NB4 (cell line): Measurements from ENCODE around the gene TMEM100.

Source experiments
- DNase-seq: peaks from one replicate; pipeline ENCODE4 v3.0.0; 2010; ENCODE audit warnings: low read depth
- H3K4me3 ChIP-seq: one replicate; pipeline ENCODE4 v1.5.1; 2011; ENCODE audit warnings: mild to moderate bottlenecking, low read depth, low read length, moderate library complexity
- MYC ChIP-seq: IDR thresholded peaks from 2 replicates; pipeline ENCODE4 v1.6.1; 2011; ENCODE audit warnings: low read depth, low read length
- POLR2A ChIP-seq: IDR thresholded peaks from 2 replicates; pipeline ENCODE4 v1.6.1; 2011; ENCODE audit warnings: mild to moderate bottlenecking; ENCODE audit not compliant: insufficient read length; ENCODE audit errors: extremely low read depth
- TF ChIP-seq, protein P1 (sequence below): IDR thresholded peaks from 2 replicates; pipeline ENCODE4 v1.6.1; 2011; ENCODE audit warnings: low read depth, low read length
- TF ChIP-seq, protein P2 (sequence below): IDR thresholded peaks from one replicate; pipeline ENCODE4 v1.5.1; 2012; ENCODE audit warnings: low read depth, low read length

TMEM100 gene

DNA sequence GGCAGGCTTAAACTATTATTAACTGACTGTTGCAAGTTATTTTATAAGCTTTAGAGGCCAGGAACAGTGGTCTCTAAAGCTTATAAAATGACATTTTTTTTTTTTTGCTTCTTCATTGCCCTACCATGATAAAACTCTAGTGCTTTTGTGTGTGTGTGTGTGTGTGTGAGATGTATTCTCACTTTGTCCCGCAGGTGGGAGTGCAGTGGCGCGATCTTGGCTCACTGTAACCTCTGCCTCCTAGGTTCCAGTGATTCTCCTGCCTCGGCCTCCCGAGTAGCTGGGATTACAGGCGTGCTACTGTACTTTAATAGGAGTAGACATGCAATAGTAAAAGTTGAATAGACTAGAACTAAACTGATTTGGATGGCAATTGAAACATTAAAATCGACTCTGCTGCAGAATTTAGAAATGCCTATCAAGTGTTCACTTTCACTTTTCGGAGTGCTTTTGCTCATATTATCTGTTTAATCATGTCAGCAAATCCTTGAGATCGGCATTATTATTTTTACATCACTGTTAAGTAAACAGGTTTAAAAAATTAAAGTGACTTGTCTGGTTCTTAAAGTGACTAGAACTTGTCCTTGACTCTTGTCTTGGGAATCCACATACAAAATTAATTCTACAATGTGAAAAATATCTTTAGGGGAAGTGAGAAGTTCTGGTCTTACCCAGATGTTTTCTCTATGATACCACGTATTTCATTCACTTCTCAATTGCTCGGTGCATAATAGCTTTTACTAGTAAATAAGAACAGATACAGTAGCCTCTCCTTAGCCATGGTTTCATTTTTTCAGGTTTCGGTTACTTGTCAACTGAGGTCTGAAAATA, 19.8 kb upstream of the TMEM100 start:
- DNase-seq = no peak
- TF ChIP-seq, protein P1, sequence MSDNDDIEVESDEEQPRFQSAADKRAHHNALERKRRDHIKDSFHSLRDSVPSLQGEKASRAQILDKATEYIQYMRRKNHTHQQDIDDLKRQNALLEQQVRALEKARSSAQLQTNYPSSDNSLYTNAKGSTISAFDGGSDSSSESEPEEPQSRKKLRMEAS = no peak
- H3K4me3 ChIP-seq = no peak overlapping the region

DNA sequence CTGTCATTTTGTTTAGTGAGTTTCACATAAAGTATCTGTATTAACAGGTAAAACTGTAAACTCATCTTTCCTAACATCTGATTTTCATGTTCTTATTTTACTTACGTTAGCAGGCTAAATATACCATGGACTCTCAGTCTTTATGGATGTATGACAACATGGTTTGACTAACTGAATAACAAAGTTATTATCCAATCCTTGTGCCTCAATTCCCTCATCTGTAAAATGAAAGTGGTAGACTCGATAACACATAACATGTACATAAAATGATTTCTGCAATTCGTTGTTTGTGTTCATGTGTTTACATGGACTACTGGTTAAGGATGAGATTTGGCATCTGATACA, 18.7 kb upstream of the TMEM100 start:
- no peak for DNase-seq
- TF ChIP-seq, protein P1 = no peak
- TF ChIP-seq, protein P2, sequence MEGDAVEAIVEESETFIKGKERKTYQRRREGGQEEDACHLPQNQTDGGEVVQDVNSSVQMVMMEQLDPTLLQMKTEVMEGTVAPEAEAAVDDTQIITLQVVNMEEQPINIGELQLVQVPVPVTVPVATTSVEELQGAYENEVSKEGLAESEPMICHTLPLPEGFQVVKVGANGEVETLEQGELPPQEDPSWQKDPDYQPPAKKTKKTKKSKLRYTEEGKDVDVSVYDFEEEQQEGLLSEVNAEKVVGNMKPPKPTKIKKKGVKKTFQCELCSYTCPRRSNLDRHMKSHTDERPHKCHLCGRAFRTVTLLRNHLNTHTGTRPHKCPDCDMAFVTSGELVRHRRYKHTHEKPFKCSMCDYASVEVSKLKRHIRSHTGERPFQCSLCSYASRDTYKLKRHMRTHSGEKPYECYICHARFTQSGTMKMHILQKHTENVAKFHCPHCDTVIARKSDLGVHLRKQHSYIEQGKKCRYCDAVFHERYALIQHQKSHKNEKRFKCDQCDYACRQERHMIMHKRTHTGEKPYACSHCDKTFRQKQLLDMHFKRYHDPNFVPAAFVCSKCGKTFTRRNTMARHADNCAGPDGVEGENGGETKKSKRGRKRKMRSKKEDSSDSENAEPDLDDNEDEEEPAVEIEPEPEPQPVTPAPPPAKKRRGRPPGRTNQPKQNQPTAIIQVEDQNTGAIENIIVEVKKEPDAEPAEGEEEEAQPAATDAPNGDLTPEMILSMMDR = no peak
- TF ChIP-seq POLR2A (no peak), MYC (no peak)
- no peak overlapping the region for H3K4me3 ChIP-seq

DNA sequence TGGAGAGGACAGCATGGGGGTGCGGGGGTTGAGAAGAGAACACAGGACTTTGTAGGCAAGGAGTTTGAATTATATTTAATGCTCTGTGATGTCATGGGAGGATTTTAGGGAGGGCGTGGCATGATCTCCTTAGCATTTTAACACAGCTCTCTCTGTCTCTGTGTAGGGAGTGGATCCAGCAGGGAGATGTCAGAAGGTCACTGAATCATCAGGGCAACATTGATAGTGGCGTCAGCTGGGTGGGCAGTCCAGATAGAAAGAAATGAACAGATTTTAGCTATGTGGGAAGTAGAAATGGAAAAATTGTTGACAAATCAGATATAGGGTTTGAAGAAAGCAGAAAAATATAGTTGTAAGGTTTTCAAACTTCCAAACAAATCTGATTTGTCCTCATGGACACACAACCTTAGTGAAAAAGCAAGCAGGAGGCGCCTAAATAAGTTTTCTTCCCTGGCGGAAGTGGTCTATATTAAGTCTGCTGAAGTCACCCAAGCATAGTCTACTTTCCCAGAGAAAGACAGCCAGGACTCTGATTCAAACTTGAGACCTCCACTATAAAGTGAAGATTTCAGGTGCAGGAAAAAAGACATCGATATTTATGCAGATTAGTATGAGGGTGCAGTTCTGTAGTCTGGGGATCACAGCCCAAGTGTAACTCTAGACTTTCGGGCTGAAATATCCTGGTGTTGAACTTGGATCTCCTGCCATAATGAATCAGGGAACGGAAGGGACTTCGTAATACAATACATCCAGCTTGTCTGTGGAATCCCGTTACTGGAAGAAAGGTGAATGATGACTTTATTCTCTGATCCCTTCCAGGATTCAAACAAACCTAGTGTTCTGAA, 18.1 kb upstream of the TMEM100 start:
- H3K4me3 ChIP-seq = no peak overlapping the region
- no peak for TF ChIP-seq POLR2A
- TF ChIP-seq, protein P2 = no peak
- TF ChIP-seq, protein P1 = no peak
- no peak for TF ChIP-seq MYC
- DNase-seq = no peak

DNA sequence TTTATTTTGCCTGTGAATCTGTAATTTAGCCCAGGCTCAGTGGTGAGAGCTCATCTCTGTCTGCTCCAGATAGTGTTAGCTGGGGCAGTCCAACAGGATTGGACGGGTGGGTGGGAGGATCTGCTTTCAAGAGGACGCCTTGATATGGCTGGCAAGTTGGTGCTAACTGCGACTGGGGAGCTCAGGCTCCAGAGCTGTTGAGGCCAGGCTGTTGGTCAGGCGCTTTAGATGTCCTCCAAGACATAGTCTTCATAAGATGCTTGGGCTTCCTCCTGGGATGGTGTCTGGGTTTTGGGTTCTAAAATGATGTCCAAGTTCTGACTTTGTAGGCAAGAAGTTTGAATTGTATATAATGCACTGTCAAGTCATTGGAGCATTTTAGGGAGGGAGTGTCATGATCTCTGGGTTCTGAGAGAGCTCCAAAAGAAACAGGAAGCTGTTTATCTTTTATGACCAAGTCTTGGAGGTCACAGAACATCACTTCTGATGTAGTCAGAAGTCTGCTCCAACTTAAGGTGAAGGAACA, 15.4 kb upstream of the TMEM100 start:
- TF ChIP-seq, protein P2 = no peak
- TF ChIP-seq MYC (no peak), POLR2A (no peak)
- TF ChIP-seq, protein P1 = no peak
- H3K4me3 ChIP-seq = no peak overlapping the region
- DNase-seq = no peak

DNA sequence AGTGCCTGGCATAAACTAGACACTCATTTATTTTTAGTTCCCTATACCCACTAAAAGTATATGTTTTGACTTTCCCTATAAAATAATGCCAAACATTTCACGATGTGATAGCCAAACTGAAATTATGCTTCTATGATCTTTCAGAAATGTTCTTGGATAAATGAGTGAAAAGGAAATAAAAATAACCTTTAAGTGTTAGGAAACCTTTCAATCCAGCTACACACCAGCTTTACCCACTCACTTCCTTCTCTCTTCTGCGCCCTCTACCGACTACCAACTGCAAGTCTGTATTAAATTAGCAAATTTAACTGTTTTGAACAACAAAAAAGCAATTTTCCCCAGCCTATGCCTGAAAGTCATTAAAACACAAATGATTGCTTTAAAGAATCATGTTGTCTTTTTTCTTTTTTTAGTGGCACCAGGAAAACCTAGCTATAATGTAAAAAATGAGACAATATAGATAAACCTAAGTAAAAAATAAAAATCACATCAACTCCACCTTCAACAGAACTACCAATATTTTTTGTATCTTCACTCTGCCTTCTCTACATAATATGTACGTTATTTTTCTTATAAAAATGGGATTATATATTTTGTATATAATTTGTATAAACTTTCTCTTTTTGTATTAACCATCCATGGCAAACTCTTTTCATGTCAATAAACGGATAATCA, 13.2 kb upstream of the TMEM100 start:
- DNase-seq = peak; percentile 63
- TF ChIP-seq, protein P2 = peak; percentile 63
- TF ChIP-seq, protein P1 = no peak
- no peak for TF ChIP-seq MYC
- TF ChIP-seq POLR2A = no peak

More for the DNA sequence above, 13.2 kb upstream of the TMEM100 start:
- H3K4me3 ChIP-seq = no peak overlapping the region
